ENCODE measurements around the gene L1CAM. TPM values are rescaled to one million over a fixed set of nuclear protein-coding genes. Genes with fewer than 3 reads are reported as not detected.

The L1CAM gene
- total and polyA plus RNA-seq, 2 donors (not counting 1 experiment from before 2014, with no cell fraction given), result 9.4 to 19.9 TPM

GRCh38 chrX:153903991-153904957 lies 18.3 kb upstream of the L1CAM start, which contains the start of gene AVPR2:
Gene AVPR2, plus strand, starts transcription at chrX:153904673. Its CDS starts 473 bp downstream, at chrX:153905146.
- Histone ChIP-seq H3K4me3 (ENCODE audit: control extremely low read depth in 1 of 5, extremely low read depth in 1 of 5, insufficient read depth in 1 of 5, low read depth in 2 of 5, low read length in 4 of 5) (peak within 1 kb of the TSS in 1 of 5 experiments; percentile 12), H3K36me3 (replicated peaks in 1 of 2; ENCODE audit: control extremely low read depth in 1 of 2, control insufficient read depth in 1 of 2, extremely low read depth in 1 of 2, insufficient read depth in 2 of 2, low read length in 1 of 2) (peaks cover 0 to 10% of the 10 kb centered on the region in 2 experiments), H3K4me1 (ENCODE audit: control insufficient read depth in 2 of 2, insufficient read depth in 2 of 2, low read length in 2 of 2) (peaks cover 45 to 48% of the 10 kb centered on the region in 2 donors), H3K4me2 (replicated peaks; ENCODE audit: low read depth, low read length, poor library complexity, severe bottlenecking) (peak within 1 kb of the TSS; percentile 47), H3K27ac (ENCODE audit: low read length in 2 of 2) (peak within 1 kb of the TSS in 1 of 2 donors; percentile 52), H3K9me3 (ENCODE audit: control extremely low read depth in 1 of 3, control insufficient read depth in 2 of 3, insufficient read depth in 1 of 3, low read length in 2 of 3) (no peaks in the 10 kb centered on the region), H3K9ac (ENCODE audit: low read length) (no peak within 1 kb of the TSS), H3K27me3 (replicated peaks in 1 of 4; ENCODE audit: control extremely low read depth in 1 of 4, control insufficient read depth in 3 of 4, insufficient read depth in 4 of 4, low read length in 3 of 4) (no peaks in the 10 kb centered on the region), H2AFZ (ENCODE audit: insufficient read depth, low read depth, low read length, poor library complexity, severe bottlenecking) (peak within 1 kb of the TSS; percentile 22), H3K79me2 (ENCODE audit: control insufficient read depth, insufficient read depth, low read length) (no peaks in the 10 kb centered on the region), H4K20me1 (ENCODE audit: control insufficient read depth, insufficient read depth, low read length, poor library complexity, severe bottlenecking) (peaks cover 5% of the 10 kb centered on the region)
- ChIA-PET POLR2A (no interaction called here), CTCF (no interaction called here)
- H3K27ac Mint-ChIP-seq, result peak within 1 kb of the TSS; percentile 95
- ATAC-seq (ENCODE audit: low read depth) (no peak), DNase-seq (no peak)
- no peak for TF ChIP-seq EZH2 (IDR thresholded peaks at IDR 0.05; ENCODE audit: borderline replicate concordance, insufficient read depth, low read depth, low read length, poor library complexity, severe bottlenecking)
- TF ChIP-seq, protein P1, sequence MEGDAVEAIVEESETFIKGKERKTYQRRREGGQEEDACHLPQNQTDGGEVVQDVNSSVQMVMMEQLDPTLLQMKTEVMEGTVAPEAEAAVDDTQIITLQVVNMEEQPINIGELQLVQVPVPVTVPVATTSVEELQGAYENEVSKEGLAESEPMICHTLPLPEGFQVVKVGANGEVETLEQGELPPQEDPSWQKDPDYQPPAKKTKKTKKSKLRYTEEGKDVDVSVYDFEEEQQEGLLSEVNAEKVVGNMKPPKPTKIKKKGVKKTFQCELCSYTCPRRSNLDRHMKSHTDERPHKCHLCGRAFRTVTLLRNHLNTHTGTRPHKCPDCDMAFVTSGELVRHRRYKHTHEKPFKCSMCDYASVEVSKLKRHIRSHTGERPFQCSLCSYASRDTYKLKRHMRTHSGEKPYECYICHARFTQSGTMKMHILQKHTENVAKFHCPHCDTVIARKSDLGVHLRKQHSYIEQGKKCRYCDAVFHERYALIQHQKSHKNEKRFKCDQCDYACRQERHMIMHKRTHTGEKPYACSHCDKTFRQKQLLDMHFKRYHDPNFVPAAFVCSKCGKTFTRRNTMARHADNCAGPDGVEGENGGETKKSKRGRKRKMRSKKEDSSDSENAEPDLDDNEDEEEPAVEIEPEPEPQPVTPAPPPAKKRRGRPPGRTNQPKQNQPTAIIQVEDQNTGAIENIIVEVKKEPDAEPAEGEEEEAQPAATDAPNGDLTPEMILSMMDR (IDR thresholded peaks at IDR 0.05), result no peak
- peaks cover 46% of the 10 kb centered on the region for H3K4me1 Mint-ChIP-seq
- WGBS (ENCODE audit: insufficient coverage), result 45% methylated on average over 12 of the region's 26 CpGs
- intact Hi-C loops (cut with micrococcal nuclease), result no loop called here
- H3K4me3 Mint-ChIP-seq, result peak within 1 kb of the TSS; percentile 73
- H3K9me3 Mint-ChIP-seq (ENCODE audit: insufficient read depth), result no peaks in the 10 kb centered on the region
- H3K27me3 Mint-ChIP-seq, result no peaks in the 10 kb centered on the region
